B cell (primary cell): ENCODE measurements around the gene PDZRN3. TPM values are rescaled to one million over a fixed set of nuclear protein-coding genes. Genes with fewer than 3 reads are reported as not detected.

Experiments used
- ATAC-seq: fragments of 200-7000 bp; cut with Tn5 transposase; one replicate; pipeline ENCODE4 v1.10.0; 2021; ENCODE audit warnings: low read depth, mild to moderate bottlenecking, moderate number of reproducible peaks, moderate library complexity
- CTCF ChIA-PET: fragments of 350-600 bp; sonication (Branson Sonifier 250); formaldehyde crosslinking; loops from one replicate; lab custom pipeline; 2021; ENCODE audit warnings: antibody characterized with exemption, inconsistent platforms; lab: Charles Lee
- POLR2A ChIA-PET: fragments of 350-600 bp; sonication (Branson Sonifier 250); formaldehyde crosslinking; loops from one replicate; lab custom pipeline; 2021; ENCODE audit warnings: antibody characterized with exemption; lab: Charles Lee
- DNase-seq: peaks from one replicate; pipeline ENCODE4 v3.0.0; 2013
- H2AFZ ChIP-seq: 2 replicates; pipeline ENCODE4 v1.6.1; 2012; ENCODE audit warnings: mild to moderate bottlenecking, low read depth, low read length; ENCODE audit not compliant: insufficient read depth, poor library complexity, severe bottlenecking
- H3K27ac ChIP-seq, 2 donors: 1 replicate in 1 of 2; 2 replicates in 1 of 2; pipeline ENCODE4 v1.5.1; 2012 to 2013; ENCODE audit warnings: low read length in 2 of 2, mild to moderate bottlenecking in 2 of 2, moderate library complexity in 1 of 2
- H3K27me3 ChIP-seq, 4 experiments: fragments of 200-600 bp in 1 of 4; sonication (generic) in 1 of 4; replicated peaks in 1 of 4; 1 replicate in 2 of 4; 2 replicates in 2 of 4; pipeline versions ENCODE4 v1.6.1 to v1.7.0; 2013 to 2016; ENCODE audit warnings: low read length in 3 of 4, mild to moderate bottlenecking in 2 of 4, mixed read lengths in 1 of 4, moderate library complexity in 1 of 4; ENCODE audit not compliant: insufficient read depth in 4 of 4, control insufficient read depth in 3 of 4; ENCODE audit errors: control extremely low read depth in 1 of 4
- H3K36me3 ChIP-seq, 2 experiments: replicated peaks in 1 of 2; 1 replicate in 1 of 2; 2 replicates in 1 of 2; pipeline versions ENCODE4 v1.6.1 to v1.7.1; 2013; ENCODE audit warnings: low read length in 1 of 2; ENCODE audit not compliant: insufficient read depth in 2 of 2, control insufficient read depth in 1 of 2; ENCODE audit errors: control extremely low read depth in 1 of 2, extremely low read depth in 1 of 2
- H3K4me1 ChIP-seq, 2 donors: fragments of 200-600 bp in 1 of 2; sonication (generic) in 1 of 2; 1 replicate in 1 of 2; 2 replicates in 1 of 2; pipeline versions ENCODE4 v1.5.1 to v1.6.1; 2013 to 2017; ENCODE audit warnings: low read length in 2 of 2; ENCODE audit not compliant: control insufficient read depth in 2 of 2, insufficient read depth in 2 of 2
- H3K4me2 ChIP-seq: replicated peaks from 2 replicates; pipeline ENCODE3; 2012; ENCODE audit warnings: mild to moderate bottlenecking, low read depth, low read length; ENCODE audit not compliant: poor library complexity, severe bottlenecking
- H3K4me3 ChIP-seq, 5 experiments: fragments of 200-600 bp in 1 of 5; sonication (generic) in 1 of 5; 1 replicate in 3 of 5; 2 replicates in 2 of 5; pipeline versions ENCODE4 v1.5.1 to v1.7.0; 2011 to 2016; ENCODE audit warnings: low read length in 4 of 5, mild to moderate bottlenecking in 4 of 5, low read depth in 2 of 5, control low read depth in 1 of 5, moderate library complexity in 1 of 5; ENCODE audit not compliant: insufficient read depth in 1 of 5; ENCODE audit errors: control extremely low read depth in 1 of 5, extremely low read depth in 1 of 5
- H3K79me2 ChIP-seq: fragments of 200-600 bp; sonication (generic); one replicate; pipeline ENCODE4 v1.6.0; 2016; ENCODE audit warnings: low read length; ENCODE audit not compliant: control insufficient read depth, insufficient read depth
- H3K9ac ChIP-seq: fragments of 200-600 bp; sonication (generic); 2 replicates; pipeline ENCODE4 v1.6.1; 2017; ENCODE audit warnings: mild to moderate bottlenecking, low read length, moderate library complexity
- H3K9me3 ChIP-seq, 3 donors: one replicate each; pipeline versions ENCODE4 v1.6.1 to v1.7.1; 2013; ENCODE audit warnings: low read length in 2 of 3; ENCODE audit not compliant: control insufficient read depth in 2 of 3, insufficient read depth in 1 of 3; ENCODE audit errors: control extremely low read depth in 1 of 3
- H4K20me1 ChIP-seq: 2 replicates; pipeline ENCODE4 v1.6.0; 2012; ENCODE audit warnings: mild to moderate bottlenecking, low read length; ENCODE audit not compliant: insufficient read depth, control insufficient read depth, poor library complexity, severe bottlenecking
- H3K27ac Mint-ChIP-seq: one replicate; pipeline ENCODE4 v1.8.0; 2021; ENCODE audit warnings: mixed read lengths
- H3K27me3 Mint-ChIP-seq: one replicate; pipeline ENCODE4 v1.8.0; 2021; ENCODE audit warnings: mixed read lengths
- H3K4me1 Mint-ChIP-seq: one replicate; pipeline ENCODE4 v1.8.0; 2021; ENCODE audit warnings: mixed read lengths
- H3K4me3 Mint-ChIP-seq: one replicate; pipeline ENCODE4 v1.8.0; 2021; ENCODE audit warnings: mixed read lengths
- H3K9me3 Mint-ChIP-seq: one replicate; pipeline ENCODE4 v1.8.0; 2022; ENCODE audit warnings: mixed read lengths; ENCODE audit not compliant: insufficient read depth
- EZH2 ChIP-seq: IDR thresholded peaks from 2 replicates; pipeline ENCODE4 v1.6.1; 2012; ENCODE audit warnings: borderline replicate concordance, low read depth, mild to moderate bottlenecking, moderate library complexity, low read length; ENCODE audit not compliant: insufficient read depth, poor library complexity, severe bottlenecking
- WGBS: methylation state at CpG from one replicate; pipeline ENCODE4 v1.1.5; 2013; ENCODE audit warnings: missing lambda C conversion rate; ENCODE audit not compliant: insufficient coverage; 5-methylcytosine and 5-hydroxymethylcytosine counted together
- intact Hi-C: fragments of 100-400 bp; cut with micrococcal nuclease; formaldehyde crosslinking; loops from one replicate; pipeline ENCODE4 v1.10.0; 2022
- polyA plus RNA-seq: library from polyadenylated mRNA; depleted of rRNA; stranded (reverse); fragments of >200 nt; gene quantifications from 2 replicates; pipeline ENCODE4 v1.2.3, GENCODE V29; 2012
- total RNA-seq, 2 donors: library from RNA; stranded (reverse); fragments of 120-200 nt in 1 of 2; gene quantifications; 1 replicate in 1 of 2; 2 replicates in 1 of 2; pipeline versions ENCODE4 v1.2.3 to v1.2.4, GENCODE V29; 2013 to 2022
- TF ChIP-seq, protein P1 (sequence below): fragments of 200-600 bp; IDR thresholded peaks from one replicate; pipeline ENCODE4 v1.8.0; 2022; ENCODE audit warnings: antibody characterized with exemption, mild to moderate bottlenecking

PDZRN3 gene
- total and polyA plus RNA-seq, 2 donors (not counting 1 experiment from before 2014, with no cell fraction given): not detected

- no peak overlapping the region for H3K4me3 Mint-ChIP-seq
- no peaks in the 10 kb centered on the region for H3K4me1 Mint-ChIP-seq
- Histone ChIP-seq H2AFZ (no peak overlapping the region), H3K79me2 (no peaks in the 10 kb centered on the region), H3K36me3 (no peaks in the 10 kb centered on the region), H3K4me2 (no peak overlapping the region), H3K4me1 (no peaks in the 10 kb centered on the region), H3K27ac (no peak overlapping the region), H3K9ac (no peak overlapping the region), H3K9me3 (no peaks in the 10 kb centered on the region), H3K4me3 (no peak overlapping the region), H3K27me3 (no peaks in the 10 kb centered on the region), H4K20me1 (no peaks in the 10 kb centered on the region)
- ChIA-PET POLR2A (no interaction called here), CTCF (no interaction called here)
- ATAC-seq: no peak
- no peaks in the 10 kb centered on the region for H3K27me3 Mint-ChIP-seq
- WGBS: 95% methylated on average over 3 of the region's 5 CpGs
- no peak overlapping the region for H3K27ac Mint-ChIP-seq
- intact Hi-C loops: no loop called here
- no peak for TF ChIP-seq EZH2
- TF ChIP-seq, protein P1, sequence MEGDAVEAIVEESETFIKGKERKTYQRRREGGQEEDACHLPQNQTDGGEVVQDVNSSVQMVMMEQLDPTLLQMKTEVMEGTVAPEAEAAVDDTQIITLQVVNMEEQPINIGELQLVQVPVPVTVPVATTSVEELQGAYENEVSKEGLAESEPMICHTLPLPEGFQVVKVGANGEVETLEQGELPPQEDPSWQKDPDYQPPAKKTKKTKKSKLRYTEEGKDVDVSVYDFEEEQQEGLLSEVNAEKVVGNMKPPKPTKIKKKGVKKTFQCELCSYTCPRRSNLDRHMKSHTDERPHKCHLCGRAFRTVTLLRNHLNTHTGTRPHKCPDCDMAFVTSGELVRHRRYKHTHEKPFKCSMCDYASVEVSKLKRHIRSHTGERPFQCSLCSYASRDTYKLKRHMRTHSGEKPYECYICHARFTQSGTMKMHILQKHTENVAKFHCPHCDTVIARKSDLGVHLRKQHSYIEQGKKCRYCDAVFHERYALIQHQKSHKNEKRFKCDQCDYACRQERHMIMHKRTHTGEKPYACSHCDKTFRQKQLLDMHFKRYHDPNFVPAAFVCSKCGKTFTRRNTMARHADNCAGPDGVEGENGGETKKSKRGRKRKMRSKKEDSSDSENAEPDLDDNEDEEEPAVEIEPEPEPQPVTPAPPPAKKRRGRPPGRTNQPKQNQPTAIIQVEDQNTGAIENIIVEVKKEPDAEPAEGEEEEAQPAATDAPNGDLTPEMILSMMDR: no peak
- no peak for DNase-seq
- H3K9me3 Mint-ChIP-seq: no peaks in the 10 kb centered on the region
Measured at GRCh38 chr3:73655197-73655596, 30.5 kb upstream of the PDZRN3 start.

- no peak for DNase-seq
- Mint-ChIP-seq H3K27me3 (no peaks in the 10 kb centered on the region), H3K4me3 (no peak overlapping the region), H3K9me3 (no peaks in the 10 kb centered on the region), H3K27ac (no peak overlapping the region), H3K4me1 (no peaks in the 10 kb centered on the region)
- Histone ChIP-seq H2AFZ (no peak overlapping the region), H4K20me1 (no peaks in the 10 kb centered on the region), H3K27me3 (no peaks in the 10 kb centered on the region), H3K9ac (no peak overlapping the region), H3K4me2 (no peak overlapping the region), H3K79me2 (no peaks in the 10 kb centered on the region), H3K4me3 (no peak overlapping the region), H3K4me1 (no peaks in the 10 kb centered on the region), H3K27ac (no peak overlapping the region), H3K36me3 (no peaks in the 10 kb centered on the region), H3K9me3 (peaks cover 0 to 2% (median 0%) of the 10 kb centered on the region in 3 donors)
- TF ChIP-seq EZH2: no peak
- TF ChIP-seq, protein P1: no peak
- WGBS: no CpG with 5 or more reads among the region's 1 CpG
- intact Hi-C loops: no loop called here
- ChIA-PET POLR2A (no interaction called here), CTCF (no interaction called here)
- no peak for ATAC-seq
Measured at GRCh38 chr3:73653877-73654276, 29.1 kb upstream of the PDZRN3 start.
